PC-3 (cell line): ENCODE results near the gene KRTAP4-9.

ENCODE experiments used
- CTCF ChIP-seq: fragments of 300-600 bp; sonication (generic); conservative IDR thresholded peaks from 2 replicates; pipeline ENCODE4 v1.5.1; 2017; ENCODE audit warnings: antibody characterized with exemption, low read depth, mild to moderate bottlenecking, low read length
- EZH2 ChIP-seq: fragments of 300-600 bp; sonication (generic); IDR thresholded peaks from one replicate; pipeline ENCODE4 v1.6.1; 2017; ENCODE audit warnings: antibody characterized with exemption, mild to moderate bottlenecking, low read length; ENCODE audit not compliant: unreplicated experiment

GRCh38 chr17:41060052-41060604 is 45.1 kb upstream of the KRTAP4-9 start, which contains the start of gene KRTAP2-3:
- TF ChIP-seq CTCF (no peak), EZH2 (no peak)
